ENCODE results near the gene PGK2. TPM values are rescaled to one million over a fixed set of nuclear protein-coding genes. Genes with fewer than 3 reads are reported as not detected.

Gene PGK2
- total and polyA plus RNA-seq, 2 of the 8 experiments (the other 6 are each of a cell fraction or from before 2014, with no cell fraction given), result not detected

- Histone ChIP-seq H3K79me2 (ENCODE audit: control insufficient read depth in 1 of 2, insufficient read depth in 2 of 2, low read length in 2 of 2) (no peaks in the 10 kb centered on the region), H3K4me3 (ENCODE audit: extremely low read depth in 1 of 4, insufficient read depth in 2 of 4, low read depth in 3 of 4, low read length in 4 of 4) (no peak overlapping the region), H3K4me2 (ENCODE audit: insufficient read depth in 1 of 2, low read depth in 2 of 2, low read length in 2 of 2) (no peak overlapping the region), H3K4ac (replicated peaks; ENCODE audit: insufficient read length, low read depth, low read length) (no peak overlapping the region), H4K5ac (ENCODE audit: insufficient read length, low read depth, low read length) (no peak overlapping the region), H3K9me3 (ENCODE audit: insufficient read depth in 2 of 2, low read depth in 1 of 2, low read length in 1 of 2) (no peaks in the 10 kb centered on the region), H3K23ac (ENCODE audit: insufficient read length) (no peak overlapping the region), H3K18ac (ENCODE audit: extremely low read depth, low read length) (no peak overlapping the region), H3K9ac (replicated peaks in 1 of 4; ENCODE audit: extremely low read depth in 1 of 4, low read depth in 3 of 4, low read length in 3 of 4) (no peak overlapping the region), H4K20me1 (replicated peaks in 1 of 2; ENCODE audit: control insufficient read depth in 1 of 2, insufficient read depth in 2 of 2, low read length in 2 of 2) (no peaks in the 10 kb centered on the region), H2AFZ (ENCODE audit: low read length) (no peak overlapping the region), H2AK5ac (ENCODE audit: low read depth, low read length) (no peak overlapping the region), H3K27ac (ENCODE audit: low read depth, low read length) (no peak overlapping the region), H4K91ac (replicated peaks; ENCODE audit: insufficient read length, low read length) (no peak overlapping the region), H2BK120ac (replicated peaks; ENCODE audit: low read depth, low read length) (no peak overlapping the region), H2BK12ac (ENCODE audit: low read depth, low read length) (no peak overlapping the region), H3K27me3 (replicated peaks in 1 of 4; ENCODE audit: control insufficient read depth in 3 of 4, extremely low read depth in 1 of 4, insufficient read depth in 3 of 4, low read length in 3 of 4) (no peaks in the 10 kb centered on the region), H3K36me3 (ENCODE audit: control insufficient read depth in 2 of 4, insufficient read depth in 4 of 4, low read length in 3 of 4) (no peaks in the 10 kb centered on the region), H4K8ac (ENCODE audit: extremely low read depth, insufficient read depth, low read length) (no peak overlapping the region), H3K4me1 (replicated peaks in 1 of 4; ENCODE audit: control insufficient read depth in 3 of 4, insufficient read depth in 4 of 4, low read length in 3 of 4) (no peaks in the 10 kb centered on the region; a peak in 1 of 7 replicates), H2BK20ac (ENCODE audit: low read length) (no peak overlapping the region), H3K14ac (ENCODE audit: insufficient read length) (no peak overlapping the region), H3K79me1 (ENCODE audit: low read depth, low read length) (no peaks in the 10 kb centered on the region), H3K23me2 (ENCODE audit: low read depth, low read length) (no peaks in the 10 kb centered on the region), H2BK5ac (ENCODE audit: low read depth, low read length) (no peak overlapping the region), H3K56ac (replicated peaks; ENCODE audit: insufficient read length, low read depth, low read length) (no peak overlapping the region), H2BK15ac (ENCODE audit: low read length) (no peak overlapping the region)
- ChIA-PET POLR2A (ENCODE audit: partially characterized antibody) (no interaction called here), CTCF (ENCODE audit: partially characterized antibody) (interaction anchor here (1.5 kb wide), 1 partner anchor 235 kb away, joined by 3 read pairs; no protein-coding TSS in a partner anchor)
- DNase-seq (ENCODE audit: low read depth in 1 of 2, low spot score in 2 of 2) (no peak), FAIRE-seq (no peak)
- TF ChIP-seq RNF2 (IDR thresholded peaks at IDR 0.05; ENCODE audit: borderline replicate concordance, low read depth, low read length, missing control alignments, poor library complexity, severe bottlenecking) (no peak), SIN3A (conservative IDR thresholded peaks at IDR 0.05 in 1 of 2, IDR thresholded peaks at IDR 0.05 in 1 of 2; ENCODE audit: low read depth in 1 of 2, low read length in 2 of 2) (no peak), RFX5 (IDR thresholded peaks at IDR 0.05; ENCODE audit: borderline replicate concordance, low read depth, low read length) (no peak), ZNF274 (IDR thresholded peaks at IDR 0.05; ENCODE audit: borderline replicate concordance, extremely low read depth, low read length) (no peak), KDM1A (IDR thresholded peaks at IDR 0.05; ENCODE audit: borderline replicate concordance, low read length) (no peak), MAFK (IDR thresholded peaks at IDR 0.05; ENCODE audit: low read depth, low read length) (no peak)
Measured at GRCh38 chr6:49784272-49784671, 2.8 kb downstream of the PGK2 start.

All from H1 (cell line).